Erythroblast (primary cell): Measurements from ENCODE around the gene RTP5.

Experiments
- GATA1 ChIP-seq: IDR thresholded peaks from 2 replicates; pipeline ENCODE4 v1.6.1; 2011; ENCODE audit warnings: low read depth, mild to moderate bottlenecking, control low read depth, low read length, moderate library complexity
- POLR2A ChIP-seq: IDR thresholded peaks from 2 replicates; pipeline ENCODE4 v1.6.1; 2011; ENCODE audit warnings: mild to moderate bottlenecking, low read length

DNA sequence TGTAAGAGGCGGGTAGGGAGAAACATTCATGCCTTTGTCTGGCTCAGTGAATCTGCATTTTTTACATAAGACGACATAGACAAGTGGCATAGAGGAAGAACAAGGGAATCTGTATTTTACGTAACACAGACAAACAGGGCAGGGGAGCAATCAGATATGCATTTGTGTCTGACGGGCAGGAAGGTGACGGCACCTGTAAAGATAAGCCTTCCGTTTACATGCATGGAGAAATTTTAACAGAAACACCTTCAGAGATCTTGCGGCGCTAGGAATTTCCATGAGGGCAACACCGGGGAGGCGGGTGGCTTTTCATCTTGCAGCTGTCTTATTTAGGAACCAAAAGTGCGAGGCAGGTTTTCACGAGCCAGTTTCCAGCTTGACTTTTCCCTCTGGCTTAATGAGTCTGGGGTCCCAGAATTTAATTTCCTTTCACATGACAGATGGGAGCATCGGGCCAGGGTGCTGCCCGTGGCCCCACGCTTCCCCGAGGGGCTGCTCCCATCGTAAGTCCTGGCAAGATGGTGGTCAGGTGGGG is 42.6 kb downstream of the RTP5 start:
- TF ChIP-seq POLR2A (no peak), GATA1 (no peak)
